Thoracic aorta endothelial cell (primary cell): ENCODE measurements around the gene TP53BP2. TPM values are rescaled to one million over a fixed set of nuclear protein-coding genes. Genes with fewer than 3 reads are reported as not detected.

Experiments
- total RNA-seq: library from RNA; depleted of rRNA; stranded (reverse); fragments of >200 nt; gene quantifications from 2 replicates; pipeline ENCODE4 v1.2.3, GENCODE V29; 2012

The TP53BP2 gene
- total RNA-seq, result 32.7 and 37.0 TPM in 2 replicates

GRCh38 chr1:223845810-223846682 is at the start of gene TP53BP2:
Gene TP53BP2, minus strand, starts transcription at chr1:223845947. Its CDS starts 267 bp downstream, at chr1:223845680.

Other genes with a start within 250 kb of the TP53BP2 start
- not detected in 2 replicates for gene CAPN8, start 180.2 kb downstream of the TP53BP2 start, total RNA-seq
- 467 and 471 TPM in 2 replicates for gene CAPN2, start 133.4 kb downstream of the TP53BP2 start, total RNA-seq